HEK293 (cell line): ENCODE measurements around the gene DPP6.

ENCODE experiments used
- ZEB2 ChIP-seq: fragments of 450-650 bp; formaldehyde crosslinking; IDR thresholded peaks from 2 replicates; pipeline ENCODE4 v1.5.1; 2016; ENCODE audit warnings: missing biosample characterization, missing genetic modification characterization
- ZNF394 ChIP-seq: fragments of 450-650 bp; formaldehyde crosslinking; IDR thresholded peaks from 2 replicates; pipeline ENCODE4 v1.5.1; 2016; ENCODE audit warnings: missing biosample characterization, missing genetic modification characterization, mild to moderate bottlenecking, moderate library complexity, borderline replicate concordance

DNA sequence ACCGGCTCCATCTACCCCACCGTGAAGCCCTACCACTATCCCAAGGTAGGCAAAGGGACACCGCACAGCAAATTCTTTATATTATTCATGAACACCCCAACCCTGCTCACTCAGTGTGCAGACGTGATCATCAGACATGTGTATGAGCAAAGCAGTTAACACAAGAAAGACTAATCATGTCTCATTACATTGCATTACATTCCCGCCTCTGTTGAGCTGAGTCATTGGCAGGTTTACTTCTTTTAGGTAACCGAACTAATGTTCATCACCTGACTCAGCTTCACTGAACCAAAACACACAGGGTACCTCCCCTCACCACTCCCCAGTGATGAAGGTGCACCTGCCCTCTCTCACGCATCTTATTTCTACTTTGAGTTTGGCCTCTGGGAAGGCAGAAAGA is 717.3 kb downstream of the DPP6 start:
- no peak for TF ChIP-seq ZNF394 (tag by site-specific recombination)
- no peak for TF ChIP-seq ZEB2 (tag by site-specific recombination)
